H1 (cell line): ENCODE measurements around the gene PPP1R1A. TPM values are rescaled to one million over a fixed set of nuclear protein-coding genes. Genes with fewer than 3 reads are reported as not detected.

Source experiments
- CTCF ChIA-PET: fragments of 300-600 bp; sonication (Branson Sonifier 250); formaldehyde crosslinking; loops from one replicate; lab custom pipeline; 2021; ENCODE audit not compliant: partially characterized antibody; lab: Charles Lee
- POLR2A ChIA-PET: fragments of 300-600 bp; sonication (Branson Sonifier 250); formaldehyde crosslinking; loops from one replicate; lab custom pipeline; 2021; ENCODE audit warnings: inconsistent platforms; ENCODE audit not compliant: partially characterized antibody; lab: Charles Lee
- DNase-seq, 2 experiments: peaks; one replicate each; pipeline versions ENCODE4 v3.0.0 to v3.0.0-alpha.2; 2010 to 2022; ENCODE audit warnings: low spot score in 2 of 2, low read depth in 1 of 2, mixed read lengths in 1 of 2
- FAIRE-seq: peaks from 2 replicates; lab custom pipeline; 2011; peaks lifted over from hg19 to GRCh38; lab: Jason Lieb, UNC
- H2AFZ ChIP-seq: 2 replicates; pipeline ENCODE4 v1.8.1; 2012; ENCODE audit warnings: low read length, inconsistent platforms
- H2AK5ac ChIP-seq: 2 replicates; pipeline ENCODE4 v1.6.1; 2013; ENCODE audit warnings: low read depth, low read length
- H2BK120ac ChIP-seq: replicated peaks from 2 replicates; pipeline ENCODE3; 2013; ENCODE audit warnings: low read depth, low read length, inconsistent platforms
- H2BK12ac ChIP-seq: 2 replicates; pipeline ENCODE4 v1.6.1; 2013; ENCODE audit warnings: low read depth, low read length
- H2BK15ac ChIP-seq: 2 replicates; pipeline ENCODE4 v1.6.1; 2013; ENCODE audit warnings: low read length
- H2BK20ac ChIP-seq: 2 replicates; pipeline ENCODE4 v1.6.1; 2013; ENCODE audit warnings: low read length
- H2BK5ac ChIP-seq: 2 replicates; pipeline ENCODE4 v1.6.1; 2013; ENCODE audit warnings: low read depth, low read length
- H3K14ac ChIP-seq: 2 replicates; pipeline ENCODE4 v1.6.1; 2013; ENCODE audit warnings: inconsistent platforms; ENCODE audit not compliant: insufficient read length
- H3K18ac ChIP-seq: 2 replicates; pipeline ENCODE4 v1.6.1; 2013; ENCODE audit warnings: low read length; ENCODE audit errors: extremely low read depth
- H3K23ac ChIP-seq: 2 replicates; pipeline ENCODE4 v1.6.1; 2013; ENCODE audit warnings: inconsistent platforms; ENCODE audit not compliant: insufficient read length
- H3K23me2 ChIP-seq: 2 replicates; pipeline ENCODE4 v1.6.1; 2013; ENCODE audit warnings: low read depth, low read length
- H3K27ac ChIP-seq: 2 replicates; pipeline ENCODE4 v1.6.1; 2011; ENCODE audit warnings: low read depth, low read length, inconsistent platforms
- H3K27me3 ChIP-seq, 4 experiments: replicated peaks in 1 of 4; 1 replicate in 1 of 4; 2 replicates in 3 of 4; pipeline versions ENCODE4 v1.6.1 to v1.8.1; 2011 to 2013; ENCODE audit warnings: low read length in 3 of 4, mild to moderate bottlenecking in 3 of 4, inconsistent platforms in 2 of 4, mixed read lengths in 2 of 4, moderate library complexity in 1 of 4; ENCODE audit not compliant: control insufficient read depth in 3 of 4, insufficient read depth in 3 of 4; ENCODE audit errors: extremely low read depth in 1 of 4
- H3K36me3 ChIP-seq, 4 experiments: 2 replicates each; pipeline versions ENCODE4 v1.6.1 to v1.8.1; 2011 to 2013; ENCODE audit warnings: mild to moderate bottlenecking in 4 of 4, low read length in 3 of 4, moderate library complexity in 2 of 4, control low read depth in 1 of 4, inconsistent platforms in 1 of 4; ENCODE audit not compliant: insufficient read depth in 4 of 4, control insufficient read depth in 2 of 4
- H3K4ac ChIP-seq: replicated peaks from 2 replicates; pipeline ENCODE3; 2013; ENCODE audit warnings: low read length, low read depth, mixed read lengths, inconsistent platforms; ENCODE audit not compliant: insufficient read length
- H3K4me1 ChIP-seq, 4 experiments: replicated peaks in 1 of 4; 1 replicate in 1 of 4; 2 replicates in 3 of 4; pipeline versions ENCODE4 v1.6.1 to v1.8.1; 2011 to 2013; ENCODE audit warnings: low read length in 3 of 4, inconsistent platforms in 2 of 4, mixed read lengths in 1 of 4; ENCODE audit not compliant: insufficient read depth in 4 of 4, control insufficient read depth in 3 of 4
- H3K4me2 ChIP-seq, 2 experiments: 2 replicates each; pipeline versions ENCODE4 v1.6.1 to v1.8.1; 2011 to 2013; ENCODE audit warnings: low read depth in 2 of 2, low read length in 2 of 2, control low read depth in 1 of 2, inconsistent platforms in 1 of 2, mild to moderate bottlenecking in 1 of 2; ENCODE audit not compliant: insufficient read depth in 1 of 2
- H3K4me3 ChIP-seq, 4 experiments: fragments of 200-600, 300-600 bp in 1 of 4; sonication (generic), shearing (Covaris generic), sonication (Bioruptor Twin) in 1 of 4; 2 replicates each; pipeline versions ENCODE4 v1.5.1 to v1.8.1; 2011 to 2016; ENCODE audit warnings: low read length in 4 of 4, low read depth in 3 of 4, control low read depth in 2 of 4, inconsistent platforms in 2 of 4, mild to moderate bottlenecking in 2 of 4, mixed read lengths in 1 of 4, moderate library complexity in 1 of 4; ENCODE audit not compliant: insufficient read depth in 2 of 4; ENCODE audit errors: extremely low read depth in 1 of 4
- H3K56ac ChIP-seq: replicated peaks from 2 replicates; pipeline ENCODE3; 2013; ENCODE audit warnings: low read depth, mild to moderate bottlenecking, mixed read lengths, low read length, inconsistent platforms; ENCODE audit not compliant: insufficient read length
- H3K79me1 ChIP-seq: 2 replicates; pipeline ENCODE4 v1.6.1; 2013; ENCODE audit warnings: low read depth, low read length, control low read depth
- H3K79me2 ChIP-seq, 2 experiments: 2 replicates each; pipeline versions ENCODE4 v1.6.1 to v1.8.1; 2012 to 2013; ENCODE audit warnings: low read length in 2 of 2, mild to moderate bottlenecking in 2 of 2, inconsistent platforms in 1 of 2; ENCODE audit not compliant: insufficient read depth in 2 of 2, control insufficient read depth in 1 of 2
- H3K9ac ChIP-seq, 4 experiments: replicated peaks in 1 of 4; 1 replicate in 1 of 4; 2 replicates in 3 of 4; pipeline versions ENCODE4 v1.6.1 to v1.8.1; 2011 to 2013; ENCODE audit warnings: low read depth in 3 of 4, low read length in 3 of 4, control low read depth in 2 of 4, mild to moderate bottlenecking in 2 of 4, moderate library complexity in 2 of 4, inconsistent platforms in 1 of 4; ENCODE audit errors: extremely low read depth in 1 of 4
- H3K9me3 ChIP-seq, 2 experiments: 2 replicates each; pipeline versions ENCODE4 v1.6.1 to v1.8.1; 2012 to 2013; ENCODE audit warnings: mild to moderate bottlenecking in 2 of 2, moderate library complexity in 2 of 2, control low read depth in 1 of 2, inconsistent platforms in 1 of 2, low read depth in 1 of 2, low read length in 1 of 2, mixed read lengths in 1 of 2; ENCODE audit not compliant: insufficient read depth in 2 of 2
- H4K20me1 ChIP-seq, 2 experiments: replicated peaks in 1 of 2; 2 replicates each; pipeline versions ENCODE3 to v1.8.1; 2011 to 2013; ENCODE audit warnings: inconsistent platforms in 2 of 2, low read length in 2 of 2, mild to moderate bottlenecking in 1 of 2; ENCODE audit not compliant: insufficient read depth in 2 of 2, control insufficient read depth in 1 of 2
- H4K5ac ChIP-seq: 2 replicates; pipeline ENCODE4 v1.6.1; 2013; ENCODE audit warnings: low read length, low read depth, mixed read lengths, inconsistent platforms; ENCODE audit not compliant: insufficient read length
- H4K8ac ChIP-seq: 2 replicates; pipeline ENCODE4 v1.8.0; 2013; ENCODE audit warnings: mild to moderate bottlenecking, moderate library complexity, low read length, inconsistent platforms; ENCODE audit not compliant: insufficient read depth; ENCODE audit errors: extremely low read depth
- H4K91ac ChIP-seq: replicated peaks from 2 replicates; pipeline ENCODE3; 2013; ENCODE audit warnings: low read length, mixed read lengths, inconsistent platforms; ENCODE audit not compliant: insufficient read length
- CHD2 ChIP-seq: IDR thresholded peaks from 2 replicates; pipeline ENCODE4 v1.6.1; 2012; ENCODE audit warnings: low read length, improper control_type of control experiment
- CREB1 ChIP-seq: IDR thresholded peaks from 2 replicates; pipeline ENCODE4 v1.6.1; 2012; ENCODE audit warnings: inconsistent platforms
- JUN ChIP-seq: IDR thresholded peaks from 2 replicates; pipeline ENCODE4 v1.6.1; 2011; ENCODE audit warnings: low read depth, mild to moderate bottlenecking, improper control_type of control experiment, low read length
- KDM4A ChIP-seq: IDR thresholded peaks from one replicate; pipeline ENCODE4 v1.7.1; 2012; ENCODE audit warnings: low read depth, mild to moderate bottlenecking, moderate library complexity, low read length, inconsistent platforms; ENCODE audit not compliant: severe bottlenecking
- POLR2A ChIP-seq, 2 experiments: IDR thresholded peaks; 1 replicate in 1 of 2; 2 replicates in 1 of 2; pipeline ENCODE4 v1.6.1; 2011; ENCODE audit warnings: low read depth in 2 of 2, low read length in 2 of 2, mild to moderate bottlenecking in 2 of 2; ENCODE audit errors: control extremely low read depth in 1 of 2
- POU5F1 ChIP-seq: IDR thresholded peaks from 2 replicates; pipeline ENCODE4 v1.6.1; 2011; ENCODE audit warnings: low read depth, mild to moderate bottlenecking, low read length, moderate library complexity
- RFX5 ChIP-seq: IDR thresholded peaks from 2 replicates; pipeline ENCODE4 v1.6.1; 2011; ENCODE audit warnings: low read depth, low read length, improper control_type of control experiment, borderline replicate concordance
- SP1 ChIP-seq: IDR thresholded peaks from 2 replicates; pipeline ENCODE4 v1.6.1; 2011; ENCODE audit warnings: low read depth, low read length
- TAF1 ChIP-seq: IDR thresholded peaks from 2 replicates; pipeline ENCODE4 v1.6.1; 2011; ENCODE audit warnings: mild to moderate bottlenecking, low read depth, low read length
- WGBS, 2 experiments: shearing (Covaris generic) in 1 of 2; methylation state at CpG; one replicate each; pipeline versions ENCODE4 v1.1.6 to v1.1.7; 2013 to 2015; ENCODE audit warnings: low lambda C conversion rate in 2 of 2, mixed read lengths in 2 of 2, inconsistent platforms in 1 of 2, low coverage in 1 of 2, missing lambda C conversion rate in 1 of 2; ENCODE audit not compliant: insufficient replicate concordance in 2 of 2, insufficient coverage in 1 of 2, insufficient read length in 1 of 2; ENCODE audit errors: extremely low coverage in 1 of 2, missing lambda C conversion rate in 1 of 2; 5-methylcytosine and 5-hydroxymethylcytosine counted together
- polyA plus RNA-seq, 7 experiments: library from polyadenylated mRNA; depleted of rRNA in 3 of 7; stranded (reverse) in 5 of 7; unstranded in 2 of 7; fragments of >200 nt in 5 of 7; fragments of 200-250 nt in 2 of 7; gene quantifications; 1 replicate in 5 of 7; 2 replicates in 1 of 7; 4 replicates in 1 of 7; pipeline versions ENCODE4 v1.2.1 to v1.2.3, GENCODE V29; 2011 to 2013; ENCODE audit warnings: missing spikeins in 2 of 7, mixed read lengths in 2 of 7
- total RNA-seq: library from RNA; stranded (reverse); fragmentation: NEBNext Ultra II Directional; extraction: Animal tissue kit (Norgen Biotek cat#: 25700); gene quantifications from 2 replicates; pipeline ENCODE4 v1.2.1, GENCODE V29; 2021

The PPP1R1A gene
- total and polyA plus RNA-seq, 2 of the 8 experiments (the other 6 are each of a cell fraction or from before 2014, with no cell fraction given) = 5.8 to 13.1 TPM

GRCh38 chr12:54560374-54560858 lies 28.0 kb downstream of the PPP1R1A start:
- Histone ChIP-seq H3K27me3 (peaks cover 19 to 69% (median 54%) of the 10 kb centered on the region in 4 experiments), H3K23ac (no peak overlapping the region), H3K18ac (0 out of 2 replicates have a peak overlapping the region, but pooled peaks have one; percentile 13), H4K8ac (no peak overlapping the region), H4K20me1 (no peaks in the 10 kb centered on the region), H3K14ac (no peak overlapping the region), H2BK20ac (no peak overlapping the region), H3K36me3 (no peaks in the 10 kb centered on the region), H3K4me3 (peak overlapping the region; percentile 19 to 57 (median 26); a peak in 7 of 8 replicates), H2BK12ac (no peak overlapping the region), H2BK15ac (no peak overlapping the region), H3K4me2 (peak overlapping the region; percentile 69 to 71), H4K5ac (no peak overlapping the region), H4K91ac (no peak overlapping the region), H3K27ac (no peak overlapping the region), H3K79me2 (no peaks in the 10 kb centered on the region), H3K56ac (no peak overlapping the region), H2AFZ (peak overlapping the region; percentile 91), H3K4ac (no peak overlapping the region), H2BK5ac (no peak overlapping the region), H3K79me1 (no peaks in the 10 kb centered on the region), H2AK5ac (no peak overlapping the region), H3K9ac (peak overlapping the region in 1 of 4 experiments; percentile 56; a peak in 2 of 7 replicates), H3K9me3 (no peaks in the 10 kb centered on the region), H3K23me2 (peaks cover 3% of the 10 kb centered on the region), H3K4me1 (peaks cover 0 to 7% (median 5%) of the 10 kb centered on the region in 4 experiments; a peak in 5 of 7 replicates), H2BK120ac (no peak overlapping the region)
- CTCF ChIA-PET = interaction anchor here (1.1 to 8.0 kb wide), 9 partner anchors 9 to 161 kb away, joined by 3 to 55 read pairs (median 6); partner anchors contain the start of gene PDE1B
- POLR2A ChIA-PET = interaction anchor here (0.6 to 0.7 kb wide), 2 partner anchors 11 to 19 kb away, joined by 3 read pairs; no protein-coding TSS in a partner anchor
- TF ChIP-seq CREB1 (peak; percentile 78), KDM4A (peak; percentile 7), JUN (no peak), TAF1 (peak; percentile 59; the same call in 1 of the 2 replicates), POLR2A (IDR thresholded peaks at IDR 0.05; ENCODE audit: control extremely low read depth in 1 of 2, low read depth in 2 of 2, low read length in 2 of 2) (0 out of 3 replicates have a peak, but pooled peaks of 1 of the 2 experiments have one; percentile 12), POU5F1 (no peak), CHD2 (peak; percentile 29; the same call in 1 of the 2 replicates), SP1 (peak; percentile 57; the same call in 1 of the 2 replicates), RFX5 (no peak)
- FAIRE-seq = peak; percentile 90
- WGBS, 2 experiments = 6% methylated on average over 14 of the region's 14 CpGs; no CpG with 5 or more reads in 1 of the 2 experiments
- DNase-seq = peak; percentile 61 to 88
